ENCODE data around the gene MCEE. TPM values are rescaled to one million over a fixed set of nuclear protein-coding genes. Genes with fewer than 3 reads are reported as not detected.

The MCEE gene
- 10.7 to 12.1 TPM (median 11.6 TPM) in 5 replicates for total RNA-seq (2022; extraction: Qiagen RNA extraction)

GRCh38 chr2:71130152-71130904 lies at the start of gene MCEE, which contains the start of gene MPHOSPH10:
Gene MCEE, minus strand, starts transcription at chr2:71130229. Its CDS starts 10 bp downstream, at chr2:71130219.
Gene MPHOSPH10, plus strand, starts transcription at chr2:71130634. Its CDS starts 32 bp downstream, at chr2:71130666.

GRCh38 chr2:71068218-71069035 lies 61.6 kb downstream of the MCEE start, which contains the start of gene NAGK:
Gene NAGK, plus strand, starts transcription at chr2:71068648. Its CDS starts 36 bp downstream, at chr2:71068684.

Other genes starting within 250 kb of the MCEE start
- gene VAX2, start 229.7 kb downstream of the MCEE start, total RNA-seq (2022; extraction: Qiagen RNA extraction): 3.6 to 5.1 TPM (median 4.3 TPM) in 5 replicates
- gene ATP6V1B1, start 194.3 kb downstream of the MCEE start, total RNA-seq (2022; extraction: Qiagen RNA extraction): 1.9 to 3.6 TPM (median 2.5 TPM) in 5 replicates
- 0.11 to 0.12 TPM in 2 of 5 replicates, not detected in the others for gene ANKRD53, start 151.6 kb downstream of the MCEE start, total RNA-seq (2022; extraction: Qiagen RNA extraction)
- 76.0 to 89.4 TPM (median 81.0 TPM) in 5 replicates for gene TEX261, start 135.4 kb downstream of the MCEE start, total RNA-seq (2022; extraction: Qiagen RNA extraction)
- 69.8 to 94.8 TPM (median 88.3 TPM) in 5 replicates for gene NAGK, start 61.6 kb downstream of the MCEE start, total RNA-seq (2022; extraction: Qiagen RNA extraction)
- 36.2 to 52.7 TPM (median 39.4 TPM) in 5 replicates for gene MPHOSPH10, start 405 bp upstream of the MCEE start, total RNA-seq (2022; extraction: Qiagen RNA extraction)
- 0.22 to 0.31 TPM (median 0.27 TPM) in 5 replicates for gene PAIP2B, start 96.9 kb upstream of the MCEE start, total RNA-seq (2022; extraction: Qiagen RNA extraction)
- 54.5 to 85.1 TPM (median 62.1 TPM) in 5 replicates for gene ZNF638, start 201.6 kb upstream of the MCEE start, total RNA-seq (2022; extraction: Qiagen RNA extraction)